Measurements from ENCODE around the gene CAPNS1.

Gene CAPNS1

GRCh38 chr19:36139473-36140303 is at the start of gene CAPNS1:
CAPNS1 (plus strand) TSS chr19:36140066; CDS start chr19:36141012, 946 bp downstream.
- DNase-seq (ENCODE audit: low read depth), result peak; percentile 94
- peak within 1 kb of the TSS; percentile 92 for H3K4me3 ChIP-seq (ENCODE audit: low read depth, low read length)
- TF ChIP-seq MAX (IDR thresholded peaks at IDR 0.05; ENCODE audit: low read depth, low read length) (peak; percentile 49; the same call in 1 of the 2 replicates), POLR2A (IDR thresholded peaks at IDR 0.05; ENCODE audit: extremely low read depth, insufficient read length) (peak; percentile 64), MYC (IDR thresholded peaks at IDR 0.05; ENCODE audit: low read depth, low read length) (no peak; the same call in none of the 2 replicates)

- DNase-seq (ENCODE audit: low read depth), result no peak
- TF ChIP-seq POLR2A (IDR thresholded peaks at IDR 0.05; ENCODE audit: extremely low read depth, insufficient read length) (no peak), MYC (IDR thresholded peaks at IDR 0.05; ENCODE audit: low read depth, low read length) (no peak), CTCF (IDR thresholded peaks at IDR 0.05; ENCODE audit: low read depth, low read length) (no peak), MAX (IDR thresholded peaks at IDR 0.05; ENCODE audit: low read depth, low read length) (no peak)
- H3K4me3 ChIP-seq (ENCODE audit: low read depth, low read length), result no peak overlapping the region
Observed at GRCh38 chr19:36090910-36091695, 48.8 kb upstream of the CAPNS1 start.

- DNase-seq (ENCODE audit: low read depth), result no peak
- H3K4me3 ChIP-seq (ENCODE audit: low read depth, low read length), result no peak overlapping the region
- TF ChIP-seq MYC (IDR thresholded peaks at IDR 0.05; ENCODE audit: low read depth, low read length), result no peak
Observed at GRCh38 chr19:36092566-36092965, 47.3 kb upstream of the CAPNS1 start.

- H3K4me3 ChIP-seq (ENCODE audit: low read depth, low read length), result no peak overlapping the region
- DNase-seq (ENCODE audit: low read depth), result no peak
- TF ChIP-seq CTCF (IDR thresholded peaks at IDR 0.05; ENCODE audit: low read depth, low read length), result no peak
- TF ChIP-seq MAX (IDR thresholded peaks at IDR 0.05; ENCODE audit: low read depth, low read length), result no peak
- TF ChIP-seq MYC (IDR thresholded peaks at IDR 0.05; ENCODE audit: low read depth, low read length), result no peak
- TF ChIP-seq POLR2A (IDR thresholded peaks at IDR 0.05; ENCODE audit: extremely low read depth, insufficient read length), result no peak
Observed at GRCh38 chr19:36093146-36093662, 46.7 kb upstream of the CAPNS1 start.

GRCh38 chr19:36093687-36094086 is 46.2 kb upstream of the CAPNS1 start:
- H3K4me3 ChIP-seq (ENCODE audit: low read depth, low read length), result no peak overlapping the region
- DNase-seq (ENCODE audit: low read depth), result no peak
- TF ChIP-seq CTCF (IDR thresholded peaks at IDR 0.05; ENCODE audit: low read depth, low read length) (no peak), MYC (IDR thresholded peaks at IDR 0.05; ENCODE audit: low read depth, low read length) (no peak), POLR2A (IDR thresholded peaks at IDR 0.05; ENCODE audit: extremely low read depth, insufficient read length) (no peak), MAX (IDR thresholded peaks at IDR 0.05; ENCODE audit: low read depth, low read length) (no peak)

GRCh38 chr19:36097036-36097435 is 42.8 kb upstream of the CAPNS1 start:
- DNase-seq (ENCODE audit: low read depth), result no peak
- no peak overlapping the region for H3K4me3 ChIP-seq (ENCODE audit: low read depth, low read length)
- no peak for TF ChIP-seq POLR2A (IDR thresholded peaks at IDR 0.05; ENCODE audit: extremely low read depth, insufficient read length)
- TF ChIP-seq MAX (IDR thresholded peaks at IDR 0.05; ENCODE audit: low read depth, low read length), result no peak
- no peak for TF ChIP-seq MYC (IDR thresholded peaks at IDR 0.05; ENCODE audit: low read depth, low read length)
- no peak for TF ChIP-seq CTCF (IDR thresholded peaks at IDR 0.05; ENCODE audit: low read depth, low read length)
